CD14-positive monocyte (primary cell): ENCODE results near the gene SZT2. TPM values are rescaled to one million over a fixed set of nuclear protein-coding genes. Genes with fewer than 3 reads are reported as not detected.

Source experiments
- DNase-seq, 3 donors: peaks; one replicate each; pipeline ENCODE4 v3.0.0-alpha.2; 2011 to 2022
- H2AFZ ChIP-seq: 2 replicates; pipeline ENCODE4 v1.6.0; 2012; ENCODE audit warnings: mild to moderate bottlenecking, low read depth, low read length, inconsistent platforms; ENCODE audit not compliant: insufficient read depth, poor library complexity, severe bottlenecking
- H3K27ac ChIP-seq, 2 donors: 1 replicate in 1 of 2; 2 replicates in 1 of 2; pipeline ENCODE4 v1.5.1; 2012 to 2013; ENCODE audit warnings: low read length in 2 of 2, control low read depth in 1 of 2, inconsistent platforms in 1 of 2, low read depth in 1 of 2, mild to moderate bottlenecking in 1 of 2
- H3K27me3 ChIP-seq, 2 donors: one replicate each; pipeline versions ENCODE4 v1.6.0 to v1.6.1; 2011 to 2013; ENCODE audit warnings: low read length in 2 of 2; ENCODE audit not compliant: control insufficient read depth in 2 of 2, insufficient read depth in 2 of 2
- H3K36me3 ChIP-seq, 2 donors: replicated peaks in 1 of 2; 1 replicate in 1 of 2; 2 replicates in 1 of 2; pipeline versions ENCODE4 v1.5.1 to v1.6.1; 2012 to 2013; ENCODE audit warnings: low read length in 2 of 2, control low read depth in 1 of 2, inconsistent platforms in 1 of 2, mild to moderate bottlenecking in 1 of 2; ENCODE audit not compliant: insufficient read depth in 2 of 2, control insufficient read depth in 1 of 2
- H3K4me1 ChIP-seq, 2 donors: 1 replicate in 1 of 2; 2 replicates in 1 of 2; pipeline versions ENCODE4 v1.5.1 to v1.6.1; 2012 to 2013; ENCODE audit warnings: low read length in 2 of 2, control low read depth in 1 of 2, inconsistent platforms in 1 of 2, mild to moderate bottlenecking in 1 of 2, moderate library complexity in 1 of 2; ENCODE audit not compliant: insufficient read depth in 2 of 2, control insufficient read depth in 1 of 2
- H3K4me2 ChIP-seq: replicated peaks from 2 replicates; pipeline ENCODE3; 2012; ENCODE audit warnings: low read length, moderate library complexity, mild to moderate bottlenecking; ENCODE audit not compliant: poor library complexity, severe bottlenecking; ENCODE audit errors: extremely low read depth
- H3K4me3 ChIP-seq, 3 experiments: fragments of 200-600 bp in 1 of 3; sonication (generic) in 1 of 3; replicated peaks in 1 of 3; 1 replicate in 2 of 3; 2 replicates in 1 of 3; pipeline ENCODE4 v1.5.1; 2011 to 2013; ENCODE audit warnings: low read length in 3 of 3, mild to moderate bottlenecking in 3 of 3, control low read depth in 2 of 3, low read depth in 2 of 3, inconsistent platforms in 1 of 3, moderate library complexity in 1 of 3
- H3K79me2 ChIP-seq: 2 replicates; pipeline ENCODE4 v1.6.0; 2012; ENCODE audit warnings: mild to moderate bottlenecking, control low read depth, inconsistent platforms, low read length, moderate library complexity; ENCODE audit not compliant: insufficient read depth
- H3K9ac ChIP-seq: 2 replicates; pipeline ENCODE4 v1.6.0; 2017; ENCODE audit warnings: low read length, mild to moderate bottlenecking; ENCODE audit not compliant: insufficient read depth, poor library complexity, severe bottlenecking
- H3K9me3 ChIP-seq, 2 donors: replicated peaks in 1 of 2; 1 replicate in 1 of 2; 2 replicates in 1 of 2; pipeline versions ENCODE4 v1.5.1 to v1.6.1; 2012 to 2013; ENCODE audit warnings: low read length in 2 of 2, control low read depth in 1 of 2; ENCODE audit not compliant: control insufficient read depth in 1 of 2, insufficient read depth in 1 of 2
- H4K20me1 ChIP-seq: 2 replicates; pipeline ENCODE4 v1.6.0; 2012; ENCODE audit warnings: mild to moderate bottlenecking, low read length, control low read depth, moderate library complexity; ENCODE audit not compliant: insufficient read depth
- H3K27ac Mint-ChIP-seq, 7 donors: one replicate each; pipeline ENCODE4 v1.8.0; 2020; ENCODE audit warnings: mild to moderate bottlenecking in 7 of 7, mixed read lengths in 7 of 7, moderate library complexity in 6 of 7, inconsistent platforms in 2 of 7
- H3K27me3 Mint-ChIP-seq, 3 donors: one replicate each; pipeline ENCODE4 v1.8.0; 2021 to 2022; ENCODE audit warnings: low read depth in 3 of 3, mild to moderate bottlenecking in 3 of 3, mixed read lengths in 3 of 3, moderate library complexity in 3 of 3, inconsistent platforms in 1 of 3
- H3K36me3 Mint-ChIP-seq, 2 donors: one replicate each; pipeline ENCODE4 v1.8.0; 2020; ENCODE audit warnings: mixed read lengths in 2 of 2, inconsistent platforms in 1 of 2, mild to moderate bottlenecking in 1 of 2
- H3K4me1 Mint-ChIP-seq: one replicate; pipeline ENCODE4 v1.8.0; 2020; ENCODE audit warnings: mild to moderate bottlenecking, mixed read lengths
- H3K4me3 Mint-ChIP-seq, 2 donors: one replicate each; pipeline ENCODE4 v1.8.0; 2020; ENCODE audit warnings: mild to moderate bottlenecking in 2 of 2, mixed read lengths in 2 of 2, moderate library complexity in 1 of 2
- H3K9me3 Mint-ChIP-seq, 7 donors: one replicate each; pipeline ENCODE4 v1.8.0; 2020 to 2022; ENCODE audit warnings: mixed read lengths in 7 of 7, mild to moderate bottlenecking in 6 of 7, moderate library complexity in 6 of 7, inconsistent platforms in 2 of 7
- WGBS: methylation state at CpG from one replicate; pipeline ENCODE4 v1.1.5; 2013; ENCODE audit warnings: missing lambda C conversion rate; ENCODE audit not compliant: insufficient coverage; 5-methylcytosine and 5-hydroxymethylcytosine counted together
- intact Hi-C, 2 donors: fragments of 100-400 bp; cut with micrococcal nuclease; formaldehyde crosslinking; loops; one replicate each; pipeline versions ENCODE4 v1.15.0 to v1.15.1; 2023
- polyA plus RNA-seq, 3 donors: library from polyadenylated mRNA; depleted of rRNA in 1 of 3; unstranded in 2 of 3; stranded (reverse) in 1 of 3; fragments of 300-500 nt in 2 of 3; fragments of >200 nt in 1 of 3; fragmentation: Illumina TruSeq in 2 of 3; gene quantifications; 1 replicate in 2 of 3; 2 replicates in 1 of 3; pipeline ENCODE4 v1.2.3, GENCODE V29; 2012 to 2021
- TF ChIP-seq, protein P1 (sequence below): fragments of 200-600 bp; IDR thresholded peaks from one replicate; pipeline ENCODE4 v1.8.0; 2022; ENCODE audit warnings: antibody characterized with exemption, mild to moderate bottlenecking

Gene SZT2
- polyA plus RNA-seq, 3 donors, result 2.4 to 29.9 (median 2.6) TPM

DNA sequence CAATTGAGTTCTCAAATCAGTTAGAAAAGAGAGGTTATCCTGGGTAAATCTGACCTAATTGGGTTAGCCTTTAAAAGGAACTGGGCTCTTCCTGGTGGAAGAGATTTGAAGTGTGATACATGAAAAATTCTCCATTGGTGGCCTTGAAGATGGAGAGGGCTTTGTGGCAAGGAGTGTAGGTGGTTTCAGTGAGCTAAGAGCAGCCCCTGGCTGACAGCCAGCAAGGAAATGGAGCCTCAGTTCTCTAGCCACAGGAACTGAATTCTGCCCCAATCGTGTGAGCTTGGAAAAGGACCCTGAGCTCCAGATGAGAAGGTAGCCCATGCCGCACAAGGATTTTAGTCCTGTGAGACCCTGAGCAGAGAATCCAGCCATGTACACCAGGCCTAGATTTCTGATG, 76.7 kb downstream of the SZT2 start:
- peak overlapping the region in 1 of 7 donors; percentile 38 for H3K27ac Mint-ChIP-seq
- no peaks in the 10 kb centered on the region for H3K36me3 Mint-ChIP-seq
- H3K4me1 Mint-ChIP-seq, result no peaks in the 10 kb centered on the region
- H3K9me3 Mint-ChIP-seq, result peaks cover 0 to 3% (median 0%) of the 10 kb centered on the region in 7 donors
- no peaks in the 10 kb centered on the region for H3K79me2 ChIP-seq
- H3K9ac ChIP-seq, result no peak overlapping the region
- no peak overlapping the region for H3K4me3 Mint-ChIP-seq
- no peak overlapping the region for H3K4me2 ChIP-seq
- intact Hi-C loops, result no loop called here
- DNase-seq, result no peak
- H3K4me1 ChIP-seq, result no peaks in the 10 kb centered on the region
- H3K27ac ChIP-seq, result no peak overlapping the region
- no peaks in the 10 kb centered on the region for H4K20me1 ChIP-seq
- H3K36me3 ChIP-seq, result no peaks in the 10 kb centered on the region
- H3K27me3 ChIP-seq, result no peaks in the 10 kb centered on the region
- no peaks in the 10 kb centered on the region for H3K9me3 ChIP-seq
- H3K4me3 ChIP-seq, result no peak overlapping the region
- TF ChIP-seq, protein P1, sequence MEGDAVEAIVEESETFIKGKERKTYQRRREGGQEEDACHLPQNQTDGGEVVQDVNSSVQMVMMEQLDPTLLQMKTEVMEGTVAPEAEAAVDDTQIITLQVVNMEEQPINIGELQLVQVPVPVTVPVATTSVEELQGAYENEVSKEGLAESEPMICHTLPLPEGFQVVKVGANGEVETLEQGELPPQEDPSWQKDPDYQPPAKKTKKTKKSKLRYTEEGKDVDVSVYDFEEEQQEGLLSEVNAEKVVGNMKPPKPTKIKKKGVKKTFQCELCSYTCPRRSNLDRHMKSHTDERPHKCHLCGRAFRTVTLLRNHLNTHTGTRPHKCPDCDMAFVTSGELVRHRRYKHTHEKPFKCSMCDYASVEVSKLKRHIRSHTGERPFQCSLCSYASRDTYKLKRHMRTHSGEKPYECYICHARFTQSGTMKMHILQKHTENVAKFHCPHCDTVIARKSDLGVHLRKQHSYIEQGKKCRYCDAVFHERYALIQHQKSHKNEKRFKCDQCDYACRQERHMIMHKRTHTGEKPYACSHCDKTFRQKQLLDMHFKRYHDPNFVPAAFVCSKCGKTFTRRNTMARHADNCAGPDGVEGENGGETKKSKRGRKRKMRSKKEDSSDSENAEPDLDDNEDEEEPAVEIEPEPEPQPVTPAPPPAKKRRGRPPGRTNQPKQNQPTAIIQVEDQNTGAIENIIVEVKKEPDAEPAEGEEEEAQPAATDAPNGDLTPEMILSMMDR, result no peak
- no peaks in the 10 kb centered on the region for H3K27me3 Mint-ChIP-seq
- WGBS, result 14% methylated on average over 2 of the region's 2 CpGs
- H2AFZ ChIP-seq, result no peak overlapping the region

DNA sequence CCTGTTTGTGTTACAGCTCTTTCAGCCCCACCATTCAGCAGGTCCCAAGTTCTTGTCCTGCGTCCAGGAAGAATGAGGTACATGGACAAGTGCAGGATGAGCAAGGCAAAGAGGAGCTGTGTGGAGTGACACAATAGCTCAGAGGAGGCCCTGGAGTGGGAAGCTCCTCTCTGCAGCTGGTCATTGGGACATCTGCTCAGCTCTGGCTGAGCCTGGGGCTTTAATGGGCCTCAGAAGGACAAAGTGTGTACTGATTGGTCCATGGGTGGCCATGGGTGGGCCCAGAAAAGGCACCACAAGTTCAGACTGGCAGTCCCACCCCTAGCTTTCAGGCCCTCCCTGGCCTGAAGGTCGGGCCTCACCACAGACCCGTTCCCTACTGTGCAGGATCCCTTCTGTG, 78.7 kb downstream of the SZT2 start:
- Histone ChIP-seq H3K36me3 (no peaks in the 10 kb centered on the region), H3K9ac (no peak overlapping the region), H3K4me2 (no peak overlapping the region), H4K20me1 (no peaks in the 10 kb centered on the region), H2AFZ (no peak overlapping the region), H3K4me3 (no peak overlapping the region), H3K79me2 (no peaks in the 10 kb centered on the region), H3K27me3 (no peaks in the 10 kb centered on the region), H3K27ac (no peak overlapping the region), H3K4me1 (no peaks in the 10 kb centered on the region), H3K9me3 (no peaks in the 10 kb centered on the region)
- H3K27ac Mint-ChIP-seq, result no peak overlapping the region
- no peaks in the 10 kb centered on the region for H3K27me3 Mint-ChIP-seq
- H3K4me3 Mint-ChIP-seq, result no peak overlapping the region
- DNase-seq, result no peak
- TF ChIP-seq, protein P1, result no peak
- 86% methylated on average over 1 of the region's 3 CpGs for WGBS
- intact Hi-C loops, result no loop called here
- H3K4me1 Mint-ChIP-seq, result peaks cover 7% of the 10 kb centered on the region
- peaks cover 0 to 2% (median 0%) of the 10 kb centered on the region in 7 donors for H3K9me3 Mint-ChIP-seq
- no peaks in the 10 kb centered on the region for H3K36me3 Mint-ChIP-seq
